ENCODE measurements around the gene DNAJC5. TPM values are rescaled to one million over a fixed set of nuclear protein-coding genes. Genes with fewer than 3 reads are reported as not detected.
"Not testable (repeated sequence)": the region's sequence is repeated elsewhere in the genome, so short reads cannot be mapped to it uniquely, and the experiment has no call there.

DNAJC5 gene
- total RNA-seq, 1 donor from 2014 or later, result 42.3 TPM

DNA sequence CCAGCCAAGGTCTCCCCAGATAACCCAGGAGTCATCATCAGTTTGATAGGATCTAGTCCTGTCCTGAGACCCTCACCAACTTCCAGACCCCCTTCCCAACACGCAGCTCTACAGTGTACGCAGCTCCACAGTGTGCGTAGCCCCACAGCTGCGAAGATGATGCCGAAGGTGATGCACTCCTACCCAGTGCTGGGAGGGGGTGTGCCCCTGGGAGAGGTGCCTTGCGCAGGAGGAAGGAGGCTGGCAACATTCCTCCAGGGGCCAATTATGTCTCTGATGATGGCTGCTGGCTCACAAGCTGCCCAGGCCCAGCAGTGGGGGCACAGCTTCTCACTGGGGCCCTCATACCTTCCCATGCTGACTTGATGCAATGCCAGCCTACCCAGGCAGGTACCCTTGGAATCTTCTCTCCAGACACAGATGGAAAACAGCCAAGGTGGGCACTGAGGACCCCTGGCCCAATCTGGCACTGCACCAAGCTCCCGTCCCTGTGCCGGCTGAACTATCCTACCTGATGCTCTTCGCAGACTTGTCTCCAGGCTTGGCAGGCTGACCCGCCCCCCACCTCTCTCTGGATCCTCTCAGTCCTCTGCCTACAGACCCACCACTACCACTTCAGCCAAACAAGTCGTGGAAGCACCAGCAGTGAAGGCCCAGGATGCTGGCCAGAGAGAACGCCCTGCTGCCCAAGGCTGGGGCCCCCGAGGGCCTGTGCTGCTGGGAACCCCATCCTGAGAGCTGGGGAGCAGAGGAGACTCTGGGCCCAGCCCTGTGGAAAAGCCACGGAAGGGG, 73.4 kb downstream of the DNAJC5 start:
- Mint-ChIP-seq H3K4me3 (peak overlapping the region; percentile 88), H3K4me1 (peaks cover 15% of the 10 kb centered on the region), H3K36me3 (ENCODE audit: low read depth) (peaks cover 31% of the 10 kb centered on the region), H3K9me3 (no peaks in the 10 kb centered on the region), H3K27me3 (no peaks in the 10 kb centered on the region), H3K27ac (peak overlapping the region; percentile 89)
- intact Hi-C loops (cut with micrococcal nuclease), result no loop called here
- DNase-seq, result no peak

DNA sequence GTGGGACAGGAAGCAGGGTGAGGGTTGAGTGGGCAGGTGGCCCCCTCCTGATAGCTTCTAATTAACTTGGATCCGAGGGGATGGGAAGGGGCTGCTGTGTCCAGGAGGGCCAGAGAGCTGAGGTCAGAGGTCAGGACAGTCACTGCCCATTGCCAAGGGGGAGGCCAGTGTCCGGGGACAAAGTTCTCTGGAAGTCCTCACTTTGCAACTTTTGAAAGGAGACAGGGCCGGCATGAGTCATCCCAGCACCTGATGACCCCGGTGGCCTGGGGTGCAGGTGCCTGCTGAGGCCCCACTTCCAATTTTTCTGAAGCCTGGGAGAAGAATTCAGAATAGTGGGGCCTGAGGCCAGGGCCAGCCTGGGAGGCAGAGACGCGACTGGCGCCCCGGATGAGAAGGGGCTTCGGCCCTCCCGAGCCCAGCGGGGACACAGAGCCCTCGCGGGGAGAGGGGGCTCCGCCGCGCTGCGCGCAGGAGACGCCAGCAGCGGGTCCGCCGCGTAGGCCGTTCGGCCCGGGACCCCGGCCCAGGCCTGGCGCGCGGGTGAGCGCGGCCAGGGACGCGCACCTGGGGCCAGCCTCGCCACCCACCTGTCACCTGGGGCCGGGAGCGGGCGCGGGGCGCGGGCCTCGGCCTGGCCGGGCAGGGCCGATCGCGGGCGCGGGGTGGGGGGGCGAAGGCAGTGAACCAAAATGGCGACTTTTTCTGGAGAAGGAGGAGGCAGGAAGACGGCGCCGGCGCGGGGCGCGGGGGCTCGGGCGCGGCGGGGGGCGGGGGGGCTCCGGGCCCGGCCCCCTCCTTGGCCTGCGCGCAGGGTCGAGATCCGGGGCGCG, 74.2 kb downstream of the DNAJC5 start:
- intact Hi-C loops (cut with micrococcal nuclease), result no loop called here
- peak; percentile 82 for DNase-seq
- peaks cover 20% of the 10 kb centered on the region for H3K4me1 Mint-ChIP-seq
- peak overlapping the region; percentile 89 for H3K27ac Mint-ChIP-seq
- H3K36me3 Mint-ChIP-seq (ENCODE audit: low read depth), result peaks cover 31% of the 10 kb centered on the region
- H3K9me3 Mint-ChIP-seq, result no peaks in the 10 kb centered on the region
- H3K4me3 Mint-ChIP-seq, result peak overlapping the region; percentile 88
- no peaks in the 10 kb centered on the region for H3K27me3 Mint-ChIP-seq

DNA sequence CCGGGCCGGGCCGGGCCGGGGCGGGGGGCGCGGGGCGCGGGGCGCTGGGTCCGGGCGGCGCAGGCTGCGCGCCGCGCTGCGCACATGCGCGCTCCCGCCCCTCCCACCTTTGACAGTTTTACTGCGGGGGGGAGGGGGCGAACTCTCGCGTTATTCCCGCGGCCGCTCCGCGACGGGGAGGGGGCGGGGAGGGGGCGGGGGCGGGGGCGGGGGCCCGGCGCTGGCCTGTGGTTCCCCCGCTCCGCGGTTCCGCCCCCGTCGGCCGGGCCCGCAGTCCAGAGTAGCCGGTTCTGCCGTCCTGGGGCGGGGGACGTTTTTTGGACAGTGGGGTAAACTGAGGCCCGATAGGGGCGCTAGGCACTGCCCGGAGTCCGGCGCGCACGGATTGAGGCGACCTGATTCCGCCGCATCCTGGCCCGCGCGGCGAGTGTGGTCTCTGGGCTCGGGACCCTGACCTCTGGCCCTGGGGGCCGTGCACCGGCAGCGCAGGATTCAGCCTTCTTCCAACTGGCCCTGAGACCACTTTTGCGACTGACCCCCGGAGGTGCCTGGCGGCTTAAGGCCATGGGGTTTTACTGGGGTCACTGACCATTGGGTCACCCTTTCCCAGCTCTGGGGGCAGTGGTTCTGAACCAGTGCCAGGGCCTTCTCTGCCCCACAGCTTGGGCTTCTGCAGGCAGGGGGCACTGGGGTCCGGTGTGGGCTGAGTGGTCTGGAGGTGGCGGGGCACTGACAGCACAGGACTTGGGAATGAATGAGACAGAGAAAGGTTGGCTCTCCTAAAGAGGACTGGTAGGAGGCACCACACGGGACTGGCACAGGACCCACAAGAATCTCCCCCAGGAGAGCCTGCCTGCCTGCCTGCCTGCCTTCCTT, 75.2 kb downstream of the DNAJC5 start, which contains the start of gene ZNF512B:
Gene ZNF512B, minus strand, starts transcription at position 93 of the 876 bp plus-strand sequence. CDS start 1,980 bp downstream, outside the sequence.
- Mint-ChIP-seq H3K36me3 (ENCODE audit: low read depth) (peaks cover 35% of the 10 kb centered on the region), H3K4me1 (peaks cover 23% of the 10 kb centered on the region), H3K4me3 (peak within 1 kb of the TSS; percentile 88), H3K27ac (peak within 1 kb of the TSS; percentile 89), H3K9me3 (no peaks in the 10 kb centered on the region), H3K27me3 (no peaks in the 10 kb centered on the region)
- intact Hi-C loops (cut with micrococcal nuclease), result loop anchor here (10.0 kb wide), 1 partner anchor 235 kb away; the partner anchor contains the start of genes LIME1 and SLC2A4RG
- DNase-seq, result peak; percentile 91

DNA sequence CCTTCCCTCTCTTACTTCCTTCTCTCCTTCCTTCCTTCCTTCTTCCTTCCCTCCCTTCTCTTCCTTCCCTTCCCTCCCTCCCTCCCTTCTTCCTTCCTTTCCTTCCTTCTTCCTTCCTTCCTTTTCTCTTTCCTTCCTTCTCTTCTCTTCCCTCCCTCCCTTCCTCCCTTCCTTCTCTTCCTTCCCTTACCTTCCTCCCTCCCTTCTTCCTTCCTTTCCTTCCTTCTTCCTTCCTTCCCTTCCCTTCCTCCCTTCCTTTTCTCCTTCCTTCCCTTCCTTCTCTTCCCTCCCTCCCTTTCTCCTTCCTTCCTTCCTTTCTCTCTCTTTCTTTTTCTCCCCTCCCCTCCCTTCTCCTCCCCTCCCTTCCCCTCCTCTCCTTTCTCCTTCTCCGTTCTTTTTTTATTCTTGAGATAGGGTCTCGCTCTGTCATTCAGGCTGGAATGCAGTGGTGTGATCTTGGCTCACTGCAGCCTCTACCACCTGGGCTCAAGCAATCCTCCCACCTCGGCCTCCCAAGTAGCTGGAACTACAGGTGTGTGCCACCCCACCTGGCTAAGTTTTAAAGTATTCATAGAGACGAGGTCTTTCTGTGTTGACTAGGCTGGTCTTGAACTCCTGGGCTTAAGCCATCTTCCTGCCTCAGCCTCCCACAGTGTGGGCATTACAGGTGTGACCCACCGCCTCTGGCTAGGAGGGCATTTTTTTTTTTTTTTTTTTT, 75.9 kb downstream of the DNAJC5 start:
- H3K4me1 Mint-ChIP-seq, result peaks cover 23% of the 10 kb centered on the region
- no peak for DNase-seq
- H3K36me3 Mint-ChIP-seq (ENCODE audit: low read depth), result peaks cover 37% of the 10 kb centered on the region
- intact Hi-C loops (cut with micrococcal nuclease), result loop anchor here (10.0 kb wide), 1 partner anchor 236 kb away; the partner anchor contains the start of genes LIME1 and SLC2A4RG
- H3K27me3 Mint-ChIP-seq, result no peaks in the 10 kb centered on the region
- peak overlapping the region; percentile 65 for H3K4me3 Mint-ChIP-seq
- H3K9me3 Mint-ChIP-seq, result no peaks in the 10 kb centered on the region
- H3K27ac Mint-ChIP-seq, result peak overlapping the region; percentile 75

DNA sequence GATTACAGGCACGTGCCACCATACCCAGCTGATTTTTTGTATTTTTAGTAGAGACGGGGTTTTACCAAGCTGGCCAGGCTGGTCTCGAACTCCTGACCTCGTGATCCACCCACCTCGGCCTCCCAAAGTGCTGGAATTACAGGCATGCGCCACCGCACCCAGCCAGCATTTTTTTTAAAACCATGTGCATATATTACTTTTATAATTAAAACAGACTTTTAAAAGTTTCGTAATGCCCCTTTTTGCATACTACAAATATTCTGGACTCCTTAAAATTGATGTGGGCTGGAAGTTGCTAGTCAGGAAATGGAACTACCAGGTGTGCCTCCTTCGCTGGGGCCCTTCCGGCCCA, 77.0 kb downstream of the DNAJC5 start:
- intact Hi-C loops (cut with micrococcal nuclease), result loop anchor here (10.0 kb wide), 1 partner anchor 237 kb away; the partner anchor contains the start of genes LIME1 and SLC2A4RG
- H3K27me3 Mint-ChIP-seq, H3K4me3 Mint-ChIP-seq, H3K27ac Mint-ChIP-seq, H3K9me3 Mint-ChIP-seq, DNase-seq: not testable (repeated sequence)
- Mint-ChIP-seq H3K4me1 (peaks cover 32% of the 10 kb centered on the region), H3K36me3 (ENCODE audit: low read depth) (peaks cover 38% of the 10 kb centered on the region)

DNA sequence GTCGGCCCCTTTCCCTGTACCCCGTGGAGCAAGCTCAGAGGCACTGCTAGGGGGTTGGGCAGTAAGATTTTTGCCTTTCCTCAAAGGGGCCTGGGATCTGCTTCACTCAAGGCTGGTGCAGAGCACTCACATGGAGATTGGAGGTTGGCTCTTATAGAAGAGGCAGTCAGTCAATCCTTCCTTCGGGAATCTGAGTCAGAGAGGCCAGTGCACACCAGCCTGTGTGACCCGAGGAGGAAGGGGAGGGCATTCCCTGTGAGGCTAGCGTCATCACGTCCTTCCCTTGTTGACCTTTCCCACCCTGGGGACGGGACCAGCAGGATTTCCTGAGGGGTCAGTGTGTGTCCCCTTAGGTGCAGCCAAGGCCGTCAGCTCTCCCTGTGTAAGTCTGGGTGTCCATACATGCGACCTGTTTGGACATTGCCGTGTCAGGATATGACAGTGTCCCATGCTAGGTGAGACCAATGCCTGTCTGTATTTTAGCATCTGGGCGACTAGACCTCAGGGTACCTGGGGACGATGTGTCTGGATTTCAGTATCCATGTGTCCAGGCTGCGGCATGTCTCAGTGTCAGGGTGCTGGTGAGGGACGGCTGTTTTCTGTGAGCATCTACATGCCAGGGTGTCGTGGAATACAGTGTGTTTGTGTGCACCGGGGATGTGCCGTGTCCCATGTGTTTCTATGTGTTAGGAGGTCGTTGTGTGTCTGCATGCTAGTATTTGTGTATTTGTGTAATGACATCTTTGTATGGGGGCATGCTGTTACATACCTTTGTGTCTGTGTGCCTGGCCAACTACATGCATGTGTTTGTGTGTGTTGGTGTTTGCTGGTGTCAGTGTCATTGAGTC, 77.6 kb downstream of the DNAJC5 start:
- H3K9me3 Mint-ChIP-seq, result no peaks in the 10 kb centered on the region
- peaks cover 38% of the 10 kb centered on the region for H3K4me1 Mint-ChIP-seq
- H3K36me3 Mint-ChIP-seq (ENCODE audit: low read depth), result peaks cover 39% of the 10 kb centered on the region
- no peak for DNase-seq
- no peak overlapping the region for H3K4me3 Mint-ChIP-seq
- no peak overlapping the region for H3K27ac Mint-ChIP-seq
- intact Hi-C loops (cut with micrococcal nuclease), result loop anchor here (10.0 kb wide), 1 partner anchor 238 kb away; the partner anchor contains the start of genes LIME1 and SLC2A4RG
- H3K27me3 Mint-ChIP-seq, result no peaks in the 10 kb centered on the region

DNA sequence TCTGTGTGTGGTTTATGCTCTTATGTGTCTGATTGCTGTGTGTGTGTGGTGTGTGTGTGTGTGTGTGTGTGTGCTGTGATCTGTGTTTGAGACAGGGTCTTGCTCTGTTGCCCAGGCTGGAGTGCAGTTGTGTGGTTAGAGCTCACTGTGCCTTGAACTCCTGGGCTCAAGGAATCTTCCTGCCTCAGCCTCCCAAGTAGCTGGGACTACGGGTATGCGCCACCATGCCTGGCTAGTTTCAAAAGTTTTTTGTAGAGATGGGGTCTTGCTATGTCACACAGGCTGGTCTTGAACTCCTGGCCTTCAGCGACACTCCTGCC, 78.2 kb downstream of the DNAJC5 start:
- H3K9me3 Mint-ChIP-seq, result no peaks in the 10 kb centered on the region
- H3K4me1 Mint-ChIP-seq, result peaks cover 44% of the 10 kb centered on the region
- H3K36me3 Mint-ChIP-seq (ENCODE audit: low read depth), result peaks cover 37% of the 10 kb centered on the region
- intact Hi-C loops (cut with micrococcal nuclease), result loop anchor here (10.0 kb wide), 1 partner anchor 238 kb away; the partner anchor contains the start of genes LIME1 and SLC2A4RG
- no peak overlapping the region for H3K27ac Mint-ChIP-seq
- H3K4me3 Mint-ChIP-seq, result no peak overlapping the region
- DNase-seq, result peak; percentile 54
- H3K27me3 Mint-ChIP-seq, result no peaks in the 10 kb centered on the region

DNA sequence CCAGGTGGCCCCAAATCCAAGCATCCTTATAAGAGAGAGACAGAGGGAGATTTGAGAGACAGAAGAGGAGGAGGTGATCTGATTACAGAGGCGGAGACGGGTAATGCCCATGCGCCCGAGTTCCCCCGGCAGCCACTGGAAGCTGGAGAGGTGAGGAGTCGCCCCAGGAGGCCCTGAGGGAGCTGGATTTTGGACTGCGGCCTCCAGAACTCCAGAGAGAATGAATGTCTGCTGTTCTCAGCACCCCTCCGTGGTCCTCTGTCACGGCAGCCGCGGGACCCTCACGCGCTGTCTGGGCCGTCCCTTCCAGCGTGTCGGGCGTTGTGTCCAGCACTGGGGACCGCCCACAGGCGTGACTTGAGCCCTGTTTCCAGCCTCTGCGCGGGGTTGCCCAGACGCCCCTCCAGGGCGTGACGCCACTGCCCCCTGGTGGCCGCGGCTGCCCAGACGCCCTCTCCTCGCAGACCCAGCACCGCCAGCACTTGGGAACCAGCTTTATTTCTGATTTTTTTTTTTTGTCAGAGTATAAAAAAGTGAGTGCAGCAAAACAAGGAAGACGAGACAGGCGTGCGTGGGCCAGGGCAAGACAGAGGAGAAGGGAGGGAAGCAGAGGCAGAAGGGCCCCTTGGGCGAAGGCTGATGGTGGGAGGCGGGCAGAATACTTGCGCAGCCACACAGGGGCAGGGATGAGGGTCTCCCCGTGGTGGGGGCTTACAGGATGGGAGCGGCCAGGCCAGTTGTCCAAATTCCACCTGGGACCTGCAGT, 78.9 kb downstream of the DNAJC5 start:
- Mint-ChIP-seq H3K36me3 (ENCODE audit: low read depth) (peaks cover 32% of the 10 kb centered on the region), H3K4me1 (peaks cover 44% of the 10 kb centered on the region), H3K27ac (peak overlapping the region; percentile 4), H3K4me3 (no peak overlapping the region), H3K27me3 (no peaks in the 10 kb centered on the region), H3K9me3 (no peaks in the 10 kb centered on the region)
- intact Hi-C loops (cut with micrococcal nuclease), result loop anchor here (10.0 kb wide), 1 partner anchor 239 kb away; the partner anchor contains the start of genes LIME1 and SLC2A4RG
- DNase-seq, result peak; percentile 94

DNA sequence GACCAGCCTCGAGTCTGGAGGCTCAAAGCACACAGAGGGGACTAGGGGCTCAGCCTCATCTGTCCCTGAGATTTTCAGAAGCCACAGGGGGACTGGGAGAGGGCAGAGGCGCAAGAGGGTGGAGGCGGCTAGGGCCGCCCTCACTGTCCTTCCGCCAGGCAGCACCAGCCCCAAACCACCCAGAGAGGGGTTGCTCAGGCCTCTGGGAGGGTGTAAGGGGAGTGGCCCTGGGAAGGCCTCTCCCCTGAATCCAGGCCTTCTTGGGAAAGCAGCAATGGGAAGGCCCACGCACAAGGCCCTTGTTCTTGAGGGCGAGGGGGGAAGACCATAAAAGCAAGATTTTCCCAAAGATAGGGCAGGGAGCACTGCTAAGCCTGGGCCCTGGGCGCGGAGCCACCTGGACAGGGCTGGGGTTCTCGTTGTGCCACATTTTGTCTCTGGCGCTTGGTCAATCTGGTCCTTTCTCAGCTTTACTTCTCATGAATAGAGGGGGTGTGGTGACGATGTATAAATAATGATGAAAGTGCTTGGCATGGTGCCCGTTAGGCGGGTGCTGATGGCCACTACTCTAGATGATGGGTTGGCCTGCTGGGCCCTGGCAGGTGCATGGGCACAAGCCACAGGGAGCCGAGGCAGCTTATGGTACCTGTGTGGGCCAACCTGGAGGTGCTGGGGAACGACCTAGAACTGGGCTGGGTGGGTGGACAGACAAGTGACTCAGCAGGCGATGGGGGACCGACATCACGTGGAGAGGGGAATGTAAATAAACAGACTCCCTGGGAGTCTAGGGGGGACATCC, 79.7 kb downstream of the DNAJC5 start:
- intact Hi-C loops (cut with micrococcal nuclease), result loop anchor here (5.0 to 10.0 kb wide), 2 partner anchors 240 to 437 kb away; partner anchors contain the start of genes LIME1, PTK6 and SLC2A4RG
- Mint-ChIP-seq H3K9me3 (no peaks in the 10 kb centered on the region), H3K27me3 (no peaks in the 10 kb centered on the region), H3K36me3 (ENCODE audit: low read depth) (peaks cover 29% of the 10 kb centered on the region), H3K4me3 (no peak overlapping the region), H3K27ac (no peak overlapping the region), H3K4me1 (peaks cover 42% of the 10 kb centered on the region)
- DNase-seq, result peak; percentile 57

DNA sequence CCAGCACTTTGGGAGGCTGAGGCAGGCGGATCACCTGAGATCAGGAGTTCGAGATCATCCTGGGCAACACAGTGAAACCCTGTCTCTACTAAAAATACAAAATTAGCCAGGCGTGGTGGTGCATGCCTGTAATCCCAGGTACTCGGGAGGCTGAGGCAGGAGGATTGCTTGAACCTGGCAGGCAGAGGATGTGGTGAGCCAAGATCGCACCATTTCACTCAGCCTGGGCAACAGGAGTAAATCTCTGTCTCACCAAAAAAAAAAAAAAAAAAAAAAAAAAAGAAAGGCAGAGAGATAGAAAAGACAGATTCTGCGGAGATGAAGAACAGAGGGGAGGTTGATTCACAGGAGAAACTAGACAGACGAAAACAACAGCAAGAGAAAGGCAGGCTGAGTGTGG, 81.6 kb downstream of the DNAJC5 start:
- peak overlapping the region; percentile 80 for H3K27ac Mint-ChIP-seq
- not testable (repeated sequence) for H3K27me3 Mint-ChIP-seq, DNase-seq, H3K9me3 Mint-ChIP-seq
- intact Hi-C loops (cut with micrococcal nuclease), result loop anchor here (5.0 to 10.0 kb wide), 2 partner anchors 242 to 439 kb away; partner anchors contain the start of genes LIME1, PTK6 and SLC2A4RG
- H3K36me3 Mint-ChIP-seq (ENCODE audit: low read depth), result peaks cover 31% of the 10 kb centered on the region
- H3K4me3 Mint-ChIP-seq, result peak overlapping the region; percentile 87
- peaks cover 50% of the 10 kb centered on the region for H3K4me1 Mint-ChIP-seq

All from activated CD4-positive, alpha-beta T cell treated with anti-CD3 and anti-CD28 coated beads, Interleukin-2, amount 10 ng/mL, durations not matched to agents 24 days and 14 days (primary cell).